GM23338 (cell line): ENCODE results near the gene RIMKLB.

Experiments used
- CREB1 ChIP-seq: fragments of 250-450 bp; sonication (Bioruptor Pico); IDR thresholded peaks from 2 replicates; pipeline ENCODE4 v1.5.0; 2020; ENCODE audit warnings: low read depth, mild to moderate bottlenecking, moderate library complexity
- CTCF ChIP-seq, 2 experiments: fragments of 200-600 bp in 1 of 2; sonication (generic) in 1 of 2; conservative IDR thresholded peaks; 2 replicates each; pipeline versions ENCODE4 v1.5.1 to v1.6.1; 2016 to 2017; ENCODE audit warnings: antibody characterized with exemption in 2 of 2, low read depth in 2 of 2, mild to moderate bottlenecking in 2 of 2, moderate library complexity in 1 of 2
- ETS1 ChIP-seq: IDR thresholded peaks from 2 replicates; pipeline ENCODE4 v1.6.1; 2016; ENCODE audit warnings: antibody characterized with exemption
- EZH2 ChIP-seq: fragments of 200-600 bp; sonication (generic); IDR thresholded peaks from one replicate; pipeline ENCODE4 v1.8.0; 2017; ENCODE audit warnings: antibody characterized with exemption, mild to moderate bottlenecking, low read depth; ENCODE audit not compliant: unreplicated experiment
- EZH2phosphoT487 ChIP-seq: fragments of 200-600 bp; sonication (generic); IDR thresholded peaks from one replicate; pipeline ENCODE4 v1.8.1; 2018; ENCODE audit warnings: antibody characterized with exemption; ENCODE audit not compliant: unreplicated experiment
- POLR2AphosphoS5 ChIP-seq: IDR thresholded peaks from 2 replicates; pipeline ENCODE4 v1.6.1; 2016; ENCODE audit warnings: antibody characterized with exemption, low read depth
- REST ChIP-seq: IDR thresholded peaks from one replicate; pipeline ENCODE4 v1.6.1; 2018; ENCODE audit warnings: antibody characterized with exemption; ENCODE audit not compliant: unreplicated experiment

DNA sequence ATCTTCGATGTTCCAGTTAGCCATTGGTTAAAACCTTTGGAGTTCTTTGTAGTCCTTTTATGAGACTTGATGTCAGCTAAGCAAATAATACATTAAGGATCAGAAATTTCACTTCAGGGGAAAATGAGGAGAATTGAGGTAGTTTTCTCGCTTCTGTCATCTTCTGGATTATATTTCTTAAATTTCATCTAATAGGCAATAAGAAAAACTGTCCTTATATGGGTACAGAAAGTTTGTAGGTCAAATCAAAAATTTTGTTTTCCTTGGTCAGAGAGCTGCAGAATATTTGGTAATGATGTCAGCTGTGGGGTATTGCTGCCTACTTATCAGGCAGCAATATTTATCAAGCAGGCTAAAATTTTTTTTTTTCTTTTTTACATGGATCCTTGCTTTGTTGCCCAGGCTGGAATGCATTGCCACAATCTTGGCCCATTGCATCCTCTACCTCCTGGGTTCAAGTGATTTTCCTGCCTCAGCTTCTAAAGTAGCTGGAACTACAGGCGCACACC, 37.1 kb downstream of the RIMKLB start:
- TF ChIP-seq REST (no peak), EZH2 (no peak), CTCF (conservative IDR thresholded peaks at IDR 0.05; ENCODE audit: low read depth in 2 of 2) (no peak), ETS1 (no peak), CREB1 (CRISPR knock-in tag) (no peak), POLR2AphosphoS5 (no peak), EZH2phosphoT487 (no peak)
